A549 treated with AZD2906 at 1 μM for 4 hours (cell line): ENCODE measurements around the gene ZNF90. TPM values are rescaled to one million over a fixed set of nuclear protein-coding genes. Genes with fewer than 3 reads are reported as not detected.

Experiments used
- total RNA-seq: library from RNA; stranded (reverse); fragments of 200-300 nt; extraction: Qiagen RNA extraction; gene quantifications from 5 replicates; pipeline ENCODE4 v1.2.3, GENCODE V29; 2022

The ZNF90 gene
- total RNA-seq: not detected in 5 replicates

DNA sequence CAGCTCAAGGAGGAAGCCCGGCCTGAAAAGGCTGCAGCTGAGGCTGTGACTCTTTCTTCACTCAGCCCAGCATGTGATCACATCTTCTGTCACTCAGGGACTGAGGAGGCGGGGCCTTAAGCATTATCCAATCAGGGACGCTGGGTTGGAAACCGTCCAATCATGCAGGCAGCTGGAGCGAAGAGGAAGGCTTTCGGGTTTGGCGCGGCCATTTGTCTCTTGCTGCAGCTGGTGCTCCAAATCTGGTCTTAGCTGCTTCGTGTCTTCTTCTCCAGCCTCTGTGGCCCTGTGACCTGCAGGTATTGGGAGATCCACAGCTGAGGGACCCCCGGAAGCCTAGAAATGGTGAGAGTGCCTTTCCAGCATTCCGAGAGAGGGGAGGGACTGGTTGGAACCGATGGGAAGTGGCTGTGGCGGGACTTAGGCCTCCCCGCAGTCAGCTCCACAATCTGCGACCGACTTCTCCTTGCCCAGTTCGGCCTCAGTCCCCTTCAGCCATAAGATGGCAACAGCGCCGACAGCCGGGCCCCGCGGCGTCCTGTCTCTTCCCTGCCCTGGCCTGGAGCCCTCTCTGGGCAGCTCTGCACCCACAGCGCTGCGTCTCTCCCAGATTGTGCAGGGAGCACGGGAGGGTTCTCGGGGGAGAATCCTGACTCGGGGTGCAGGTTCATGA is at the start of gene ZNF90:
ZNF90 (plus strand) TSS at position 210 of the 673 bp plus-strand sequence; CDS start at position 343, 133 bp downstream.

DNA sequence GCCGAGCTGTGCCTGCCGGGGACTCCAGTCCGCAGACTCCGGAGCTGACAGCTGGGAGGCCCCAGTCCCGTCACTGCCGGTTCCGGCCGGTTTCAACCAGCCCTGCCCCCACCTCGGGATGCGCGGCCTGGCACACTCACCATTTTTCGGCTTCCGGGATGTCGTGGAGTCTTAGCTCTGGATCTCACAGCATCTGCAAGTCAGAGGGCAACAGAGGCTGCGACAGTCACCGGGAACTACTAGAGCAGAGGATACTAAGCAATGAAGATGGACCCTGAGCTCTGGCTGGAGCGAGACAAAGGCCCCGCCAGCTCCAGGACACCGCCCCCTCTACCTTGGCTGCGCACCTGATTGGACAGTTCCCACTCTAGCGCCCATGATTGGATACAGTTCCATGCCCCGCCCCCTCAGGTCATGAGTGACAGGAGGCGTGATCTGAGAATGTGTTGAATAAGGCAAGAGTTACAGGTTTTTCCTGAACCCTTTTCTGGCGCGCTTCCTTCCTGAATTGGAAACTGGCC is 38.5 kb upstream of the ZNF90 start, which contains the start of gene ZNF682:
ZNF682 (minus strand) TSS at position 303 of the 521 bp plus-strand sequence; CDS start at position 143, 160 bp downstream.

DNA sequence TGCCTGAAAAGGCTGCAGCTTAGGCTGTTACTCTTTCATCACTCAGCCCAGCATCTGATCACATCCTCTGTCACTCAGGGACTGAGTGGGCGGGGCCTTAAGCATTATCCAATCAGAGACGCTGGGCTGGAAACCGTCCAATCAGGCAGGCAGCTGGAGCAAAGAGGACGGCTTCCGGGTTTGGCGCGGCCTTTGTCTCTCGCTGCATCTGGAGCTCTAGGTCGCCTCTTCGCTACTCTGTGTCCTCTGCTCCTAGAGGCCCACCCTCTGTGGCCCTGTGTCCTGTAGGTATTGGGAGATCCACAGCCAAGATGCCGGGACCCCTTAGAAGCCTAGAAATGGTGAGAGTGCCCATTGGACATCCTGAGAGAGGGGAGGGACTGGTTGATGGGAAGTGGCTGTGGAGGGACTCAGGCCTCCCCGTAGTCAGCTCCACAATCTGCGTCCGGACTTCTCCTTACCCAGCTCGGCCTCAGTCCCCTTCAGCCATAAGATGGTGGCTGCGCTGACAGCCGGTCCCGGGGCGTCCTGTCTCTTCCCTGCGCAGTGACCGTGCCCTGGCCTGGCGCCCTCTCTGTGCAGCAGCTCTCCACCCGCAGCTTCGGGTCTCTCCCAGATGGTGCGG is 89.3 kb downstream of the ZNF90 start, which contains the start of gene ZNF486:
ZNF486 (plus strand) TSS at position 195 of the 625 bp plus-strand sequence; CDS start at position 312, 117 bp downstream.

Other genes with a start within 250 kb of the ZNF90 start
- gene ZNF253, start 212.1 kb upstream of the ZNF90 start, total RNA-seq: 0.03 TPM in 1 of 5 replicates, not detected in the others
- gene ZNF93, start 177.1 kb upstream of the ZNF90 start, total RNA-seq: not detected in 5 replicates
- not detected in 5 replicates for gene ZNF682, start 38.5 kb upstream of the ZNF90 start, total RNA-seq
- not detected in 5 replicates for gene ZNF486, start 89.2 kb downstream of the ZNF90 start, total RNA-seq